Keratinocyte (primary cell): ENCODE results near the gene NDUFAF5. TPM values are rescaled to one million over a fixed set of nuclear protein-coding genes. Genes with fewer than 3 reads are reported as not detected.

ENCODE experiments used
- DNase-seq: peaks from one replicate; pipeline ENCODE4 v3.0.0-alpha.2; 2011; ENCODE audit warnings: low read depth, missing footprints, low spot score
- FAIRE-seq: peaks from 2 replicates; lab custom pipeline; 2011; peaks lifted over from hg19 to GRCh38; lab: Jason Lieb, UNC
- H2AFZ ChIP-seq: 2 replicates; pipeline ENCODE4 v1.6.0; 2012; ENCODE audit warnings: low read length, control low read depth, inconsistent platforms; ENCODE audit not compliant: control insufficient read depth
- H3K27ac ChIP-seq: 2 replicates; pipeline ENCODE4 v1.5.1; 2011; ENCODE audit warnings: low read length; ENCODE audit not compliant: control insufficient read depth, insufficient read depth
- H3K27me3 ChIP-seq: 3 replicates; pipeline ENCODE4 v1.6.0; 2011; ENCODE audit warnings: low read length; ENCODE audit not compliant: control insufficient read depth, insufficient read depth; ENCODE audit errors: extremely low read depth
- H3K36me3 ChIP-seq, 2 experiments: 2 replicates in 1 of 2; 3 replicates in 1 of 2; pipeline ENCODE4 v1.5.1; 2011; ENCODE audit warnings: low read length in 2 of 2, mild to moderate bottlenecking in 1 of 2; ENCODE audit not compliant: control insufficient read depth in 2 of 2, insufficient read depth in 2 of 2; ENCODE audit errors: extremely low read depth in 1 of 2
- H3K4me1 ChIP-seq: 3 replicates; pipeline ENCODE4 v1.5.1; 2011; ENCODE audit warnings: low read length; ENCODE audit not compliant: control insufficient read depth, insufficient read depth; ENCODE audit errors: extremely low read depth
- H3K4me2 ChIP-seq: 3 replicates; pipeline ENCODE4 v1.6.0; 2011; ENCODE audit warnings: low read depth, low read length; ENCODE audit not compliant: control insufficient read depth, insufficient read depth; ENCODE audit errors: extremely low read depth
- H3K4me3 ChIP-seq, 3 experiments: fragments of 200-600 bp in 1 of 3; sonication (generic) in 1 of 3; 2 replicates in 2 of 3; 3 replicates in 1 of 3; pipeline ENCODE4 v1.5.1; 2011 to 2016; ENCODE audit warnings: low read length in 3 of 3, mild to moderate bottlenecking in 3 of 3, control low read depth in 2 of 3, inconsistent platforms in 1 of 3, low read depth in 1 of 3, mixed read lengths in 1 of 3, mixed run types in 1 of 3, moderate library complexity in 1 of 3; ENCODE audit not compliant: control insufficient read depth in 2 of 3, insufficient read depth in 2 of 3; ENCODE audit errors: extremely low read depth in 1 of 3
- H3K79me2 ChIP-seq: 2 replicates; pipeline ENCODE4 v1.6.0; 2012; ENCODE audit warnings: low read length; ENCODE audit not compliant: control insufficient read depth, insufficient read depth
- H3K9ac ChIP-seq: 3 replicates; pipeline ENCODE4 v1.6.0; 2011; ENCODE audit warnings: low read length; ENCODE audit not compliant: control insufficient read depth, insufficient read depth; ENCODE audit errors: extremely low read depth
- H3K9me1 ChIP-seq: 3 replicates; pipeline ENCODE4 v1.6.0; 2011; ENCODE audit warnings: low read length; ENCODE audit not compliant: control insufficient read depth, insufficient read depth; ENCODE audit errors: extremely low read depth
- H3K9me3 ChIP-seq: 2 replicates; pipeline ENCODE4 v1.5.1; 2012; ENCODE audit warnings: low read depth, low read length; ENCODE audit not compliant: control insufficient read depth
- H4K20me1 ChIP-seq: 3 replicates; pipeline ENCODE4 v1.6.0; 2011; ENCODE audit warnings: low read length; ENCODE audit not compliant: control insufficient read depth, insufficient read depth; ENCODE audit errors: extremely low read depth
- CTCF ChIP-seq, 3 experiments: IDR thresholded peaks in 1 of 3; conservative IDR thresholded peaks in 1 of 3; optimal IDR thresholded peaks in 1 of 3; 2 replicates in 2 of 3; 3 replicates in 1 of 3; pipeline versions ENCODE3 to v1.5.1; 2011; ENCODE audit warnings: low read length in 3 of 3, mild to moderate bottlenecking in 3 of 3, moderate library complexity in 2 of 3, control low read depth in 1 of 3, inconsistent platforms in 1 of 3; ENCODE audit not compliant: insufficient read depth in 2 of 3; ENCODE audit errors: extremely low read depth in 1 of 3
- EZH2 ChIP-seq: IDR thresholded peaks from one replicate; pipeline ENCODE4 v1.6.1; 2012; ENCODE audit warnings: inconsistent platforms, mild to moderate bottlenecking, low read length, moderate library complexity
- dilution Hi-C: fragments of 300-500 bp; cut with MboI; formaldehyde crosslinking; loops from one replicate; pipeline ENCODE4 v1.7.0; 2020; ENCODE audit warnings: low sequenced_read_pairs; ENCODE audit not compliant: extremely low pct_ligation_motif_present
- polyA plus RNA-seq, 5 experiments: library from polyadenylated mRNA; depleted of rRNA in 3 of 5; stranded (reverse) in 3 of 5; stranded (forward) in 1 of 5; unstranded in 1 of 5; fragments of >200 nt; gene quantifications; 1 replicate in 1 of 5; 2 replicates in 3 of 5; 3 replicates in 1 of 5; pipeline versions ENCODE4 v1.2.1 to v1.2.3, GENCODE V29; 2011 to 2012; ENCODE audit warnings: missing spikeins in 2 of 5, low read depth in 1 of 5, low replicate concordance in 1 of 5

The NDUFAF5 gene
- polyA plus RNA-seq, 1 donor (not counting 4 experiments of a cell fraction or from before 2014, with no cell fraction given): 26.4 TPM

- Histone ChIP-seq H3K4me1 (peaks cover 1% of the 10 kb centered on the region), H3K27me3 (no peaks in the 10 kb centered on the region), H3K27ac (no peak overlapping the region), H3K36me3 (peaks cover 25 to 26% of the 10 kb centered on the region in 2 experiments), H3K79me2 (peaks cover 14% of the 10 kb centered on the region), H3K9ac (no peak overlapping the region), H3K4me2 (no peak overlapping the region), H2AFZ (no peak overlapping the region), H3K9me3 (no peaks in the 10 kb centered on the region), H4K20me1 (no peaks in the 10 kb centered on the region), H3K9me1 (no peaks in the 10 kb centered on the region), H3K4me3 (no peak overlapping the region)
- DNase-seq: no peak
- dilution Hi-C loops: no loop called here
- FAIRE-seq: no peak
- TF ChIP-seq CTCF (optimal IDR thresholded peaks at IDR 0.05 in 1 of 3, IDR thresholded peaks at IDR 0.05 in 1 of 3, conservative IDR thresholded peaks at IDR 0.05 in 1 of 3; ENCODE audit: extremely low read depth in 1 of 3, insufficient read depth in 2 of 3, low read length in 3 of 3) (no peak), EZH2 (no peak)
Measured at GRCh38 chr20:13791540-13792459, 7.0 kb downstream of the NDUFAF5 start.

- H3K79me2 ChIP-seq: peaks cover 4% of the 10 kb centered on the region
- peaks cover 25 to 26% of the 10 kb centered on the region in 2 experiments for H3K36me3 ChIP-seq
- no peak overlapping the region for H3K4me2 ChIP-seq
- no peak for TF ChIP-seq EZH2
- TF ChIP-seq CTCF (optimal IDR thresholded peaks at IDR 0.05 in 1 of 3, IDR thresholded peaks at IDR 0.05 in 1 of 3, conservative IDR thresholded peaks at IDR 0.05 in 1 of 3; ENCODE audit: extremely low read depth in 1 of 3, insufficient read depth in 2 of 3, low read length in 3 of 3): no peak
- dilution Hi-C loops: no loop called here
- H3K9ac ChIP-seq: no peak overlapping the region
- H3K4me1 ChIP-seq: no peaks in the 10 kb centered on the region
- H3K9me1 ChIP-seq: no peaks in the 10 kb centered on the region
- H3K27ac ChIP-seq: no peak overlapping the region
- no peak overlapping the region for H3K4me3 ChIP-seq
- H2AFZ ChIP-seq: no peak overlapping the region
- FAIRE-seq: no peak
- no peaks in the 10 kb centered on the region for H3K9me3 ChIP-seq
- no peak for DNase-seq
- no peaks in the 10 kb centered on the region for H4K20me1 ChIP-seq
- no peaks in the 10 kb centered on the region for H3K27me3 ChIP-seq
Measured at GRCh38 chr20:13793001-13793400, 8.2 kb downstream of the NDUFAF5 start.
